HT-29 (cell line): Measurements from ENCODE around the gene CA6. TPM values are rescaled to one million over a fixed set of nuclear protein-coding genes. Genes with fewer than 3 reads are reported as not detected.
A peak's percentile ranks its signal among the peaks of the same experiment; 100 is the strongest.
"Not testable (repeated sequence)": the region's sequence is repeated elsewhere in the genome, so short reads cannot be mapped to it uniquely, and the experiment has no call there.

ENCODE experiments used
- DNase-seq: peaks from one replicate; pipeline ENCODE4 v3.0.0-alpha.2; 2015; ENCODE audit warnings: low spot score
- total RNA-seq: library from RNA; depleted of rRNA; stranded (reverse); fragments of >200 nt; shearing (Covaris generic); gene quantifications from 2 replicates; pipeline ENCODE4 v1.2.3, GENCODE V29; 2014

CA6 gene
- total RNA-seq, 1 experiment from 2014 or later, result not detected

GRCh38 chr1:8969937-8970336 lies 24.3 kb downstream of the CA6 start:
- DNase-seq, result no peak

DNA sequence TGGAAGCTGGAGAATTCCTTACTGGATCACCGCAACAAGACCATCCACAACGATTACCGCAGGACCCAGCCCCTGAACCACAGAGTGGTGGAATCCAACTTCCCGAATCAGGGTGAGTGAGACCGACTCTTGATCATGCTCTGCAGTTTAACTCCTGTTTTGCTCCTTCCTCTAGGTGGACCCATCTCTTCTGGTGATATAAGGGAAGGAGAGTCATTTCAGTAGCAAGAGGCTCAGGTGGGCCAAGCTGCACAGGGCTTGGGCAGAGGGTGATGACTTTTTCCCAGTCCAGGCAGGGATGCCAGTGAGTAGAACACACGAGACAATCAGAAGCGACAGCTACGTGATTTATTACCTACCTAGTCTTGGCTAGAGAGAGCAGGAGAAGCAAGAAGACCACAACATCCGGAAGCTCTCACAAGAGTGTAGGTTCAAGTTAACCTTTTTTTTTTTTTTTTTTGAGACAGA lies 25.2 kb downstream of the CA6 start:
- no peak for DNase-seq

GRCh38 chr1:8974551-8974950 lies 28.9 kb downstream of the CA6 start:
- no peak for DNase-seq

GRCh38 chr1:8976338-8976737 lies 30.7 kb downstream of the CA6 start:
- DNase-seq, result no peak

- no peak for DNase-seq
Measured at GRCh38 chr1:8976896-8977450, 31.3 kb downstream of the CA6 start.

GRCh38 chr1:8980656-8981055 lies 35.0 kb downstream of the CA6 start:
- no peak for DNase-seq

DNA sequence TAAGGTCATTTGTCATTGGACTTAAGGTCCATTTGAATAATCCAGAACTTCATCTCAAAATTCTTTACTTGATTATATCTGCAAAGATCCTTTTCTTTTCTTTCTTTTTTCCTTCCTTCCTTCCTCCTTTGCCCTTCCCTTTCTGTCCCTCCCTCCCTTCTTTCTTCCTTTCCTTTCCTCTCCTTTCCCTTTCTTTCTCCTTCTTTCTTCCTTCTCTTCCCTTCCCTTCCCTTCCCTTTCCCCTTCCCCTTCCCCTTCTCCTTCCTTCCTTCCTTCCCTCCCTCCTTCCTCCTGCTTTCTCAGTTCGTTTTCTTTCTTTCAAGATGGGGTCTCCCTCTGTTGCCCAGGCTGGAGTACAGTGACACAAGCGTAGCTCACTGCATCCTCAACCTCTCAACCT lies 35.5 kb downstream of the CA6 start:
- DNase-seq, result no peak

DNA sequence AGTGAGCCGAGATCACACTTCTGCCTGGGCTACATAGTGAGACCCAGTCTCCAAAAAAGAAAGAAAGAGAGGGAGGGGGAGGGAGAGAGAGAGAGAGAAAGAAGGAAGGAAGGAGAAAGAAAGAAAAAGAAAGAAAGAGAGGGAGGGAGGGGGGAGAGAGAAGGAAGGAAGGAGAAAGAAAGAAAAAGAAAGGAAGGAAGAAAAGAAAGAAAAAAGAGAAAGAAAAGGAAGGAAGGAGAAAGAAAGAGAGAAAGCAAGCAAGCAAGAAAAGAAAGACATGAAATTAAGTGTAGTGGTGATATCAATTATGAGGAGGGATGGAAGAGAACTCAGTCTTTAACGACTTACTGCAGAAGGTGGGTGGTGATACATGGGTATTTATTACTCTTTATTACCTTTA lies 38.5 kb downstream of the CA6 start:
- no peak for DNase-seq

DNA sequence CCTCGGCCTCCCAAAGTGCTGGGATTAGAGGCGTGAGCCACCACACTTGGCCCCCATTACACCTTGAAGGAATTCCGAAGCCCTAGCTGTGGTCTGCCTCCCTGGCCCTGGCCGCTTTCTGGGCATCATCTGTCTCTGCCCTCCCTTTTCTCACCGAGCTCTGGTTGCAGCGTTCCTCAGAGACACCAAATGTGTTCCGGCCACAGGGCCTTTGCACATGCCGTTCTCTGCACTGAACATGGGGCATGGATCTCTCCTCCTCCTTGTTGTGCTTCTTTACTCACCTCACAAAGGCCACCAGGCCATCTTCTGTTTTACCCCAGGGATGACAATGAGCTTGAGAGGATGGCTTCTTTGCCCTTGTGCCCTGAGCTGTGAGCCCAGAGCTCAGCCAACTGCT lies 39.3 kb downstream of the CA6 start:
- DNase-seq, result no peak

DNA sequence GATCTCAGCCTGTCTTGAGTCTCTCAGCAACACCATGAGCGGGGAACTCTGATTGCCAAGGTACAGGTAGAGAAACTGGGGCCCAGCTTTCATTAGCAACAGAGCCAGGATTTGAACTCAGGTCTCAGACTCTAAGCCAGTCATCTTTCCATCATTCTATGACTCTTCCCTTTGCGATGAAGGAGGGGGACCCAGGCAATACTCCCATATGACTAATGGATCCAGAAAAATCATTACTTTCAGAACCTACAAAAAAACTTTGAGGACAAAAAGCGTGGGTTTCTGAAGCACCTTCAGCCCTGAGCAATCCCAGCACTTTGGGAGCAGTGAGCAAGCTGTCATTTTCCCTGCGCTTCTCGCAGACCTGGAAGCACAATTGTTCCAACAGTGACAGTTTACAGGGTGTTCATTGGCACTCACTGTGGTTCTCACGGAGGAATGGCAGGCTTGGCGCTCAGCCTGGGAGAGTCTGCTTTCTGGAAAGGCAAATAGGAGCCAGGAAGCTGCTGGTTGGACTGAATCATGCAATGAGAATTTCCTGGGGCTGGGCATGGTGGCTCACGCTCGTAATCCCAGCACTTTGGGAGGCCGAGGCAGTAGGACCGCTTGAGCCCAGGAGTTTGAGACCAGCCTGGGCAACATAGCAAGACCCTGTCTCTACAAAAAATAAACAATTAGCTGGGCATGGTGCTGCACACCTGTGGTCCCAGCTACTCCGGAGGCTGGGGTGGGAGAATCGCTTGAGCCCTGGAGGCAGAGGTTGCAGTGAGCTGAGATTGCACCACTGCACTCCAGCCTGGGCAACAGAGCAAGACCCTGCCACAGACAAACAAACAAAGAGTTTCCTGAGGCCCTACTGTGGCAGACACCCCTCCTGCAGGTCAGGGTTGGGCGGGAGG lies 40.5 kb downstream of the CA6 start:
- DNase-seq, result peak; percentile 53

DNA sequence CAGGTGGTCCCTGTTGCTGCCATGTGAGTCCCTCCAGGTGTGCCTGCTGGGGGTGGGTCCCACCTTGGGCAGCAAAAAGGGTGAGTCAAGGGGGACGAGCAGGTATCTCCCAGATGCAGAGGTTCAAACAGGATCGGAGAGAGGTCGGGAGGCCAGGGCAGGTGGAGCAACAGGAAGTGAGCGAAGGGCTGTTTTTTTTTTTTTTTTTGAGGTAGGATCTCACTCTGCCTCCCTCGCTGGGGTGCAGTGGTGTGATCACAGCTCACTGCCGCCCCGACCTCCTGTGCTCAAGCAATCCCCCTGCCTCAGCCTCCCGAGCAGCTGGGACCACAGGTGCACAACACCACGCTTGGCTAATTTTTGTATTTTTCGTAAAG lies 41.1 kb downstream of the CA6 start:
- no peak for DNase-seq

GRCh38 chr1:8987881-8988617 lies 42.4 kb downstream of the CA6 start:
- DNase-seq, result peak; percentile 55

DNA sequence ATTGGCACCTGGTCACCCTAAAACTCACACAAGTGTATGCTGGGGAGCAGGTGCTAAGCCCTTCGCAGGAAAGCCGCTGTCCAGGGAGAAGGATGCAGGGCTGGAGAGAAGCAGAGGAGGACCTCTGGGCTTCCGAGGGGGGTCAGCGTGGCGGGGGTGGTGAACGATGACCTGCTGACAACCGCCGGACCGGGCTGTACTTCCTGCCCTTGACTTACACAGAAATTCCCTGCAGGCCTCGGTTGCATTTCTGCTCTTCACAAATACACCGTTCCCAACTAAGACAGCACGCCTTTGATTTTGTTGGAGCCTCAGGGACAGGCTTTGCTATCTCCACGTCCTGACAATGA lies 42.9 kb downstream of the CA6 start:
- DNase-seq, result no peak

GRCh38 chr1:8989061-8989460 lies 43.4 kb downstream of the CA6 start:
- no peak for DNase-seq

DNA sequence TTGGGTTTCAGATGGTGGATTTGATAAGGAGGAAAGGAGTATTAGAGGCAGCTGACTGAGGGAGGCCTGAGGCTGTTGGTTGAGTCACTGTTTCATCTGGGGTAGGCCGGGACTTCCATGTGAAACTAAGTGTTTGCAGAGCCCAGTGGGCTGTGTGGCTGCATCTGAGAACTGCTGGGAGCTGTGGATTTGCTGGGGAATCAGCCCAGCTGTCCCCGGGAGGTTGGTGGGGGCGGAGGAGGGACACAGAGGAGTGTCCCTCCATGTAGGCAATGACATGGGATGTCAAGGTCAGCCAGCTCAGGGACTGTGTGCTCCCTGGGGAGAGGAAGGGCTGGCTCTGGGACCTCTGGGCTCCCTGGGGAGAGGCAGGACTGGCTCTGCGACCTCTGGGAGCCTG lies 44.2 kb downstream of the CA6 start:
- no peak for DNase-seq

- no peak for DNase-seq
Measured at GRCh38 chr1:8992936-8993687, 47.4 kb downstream of the CA6 start.

DNA sequence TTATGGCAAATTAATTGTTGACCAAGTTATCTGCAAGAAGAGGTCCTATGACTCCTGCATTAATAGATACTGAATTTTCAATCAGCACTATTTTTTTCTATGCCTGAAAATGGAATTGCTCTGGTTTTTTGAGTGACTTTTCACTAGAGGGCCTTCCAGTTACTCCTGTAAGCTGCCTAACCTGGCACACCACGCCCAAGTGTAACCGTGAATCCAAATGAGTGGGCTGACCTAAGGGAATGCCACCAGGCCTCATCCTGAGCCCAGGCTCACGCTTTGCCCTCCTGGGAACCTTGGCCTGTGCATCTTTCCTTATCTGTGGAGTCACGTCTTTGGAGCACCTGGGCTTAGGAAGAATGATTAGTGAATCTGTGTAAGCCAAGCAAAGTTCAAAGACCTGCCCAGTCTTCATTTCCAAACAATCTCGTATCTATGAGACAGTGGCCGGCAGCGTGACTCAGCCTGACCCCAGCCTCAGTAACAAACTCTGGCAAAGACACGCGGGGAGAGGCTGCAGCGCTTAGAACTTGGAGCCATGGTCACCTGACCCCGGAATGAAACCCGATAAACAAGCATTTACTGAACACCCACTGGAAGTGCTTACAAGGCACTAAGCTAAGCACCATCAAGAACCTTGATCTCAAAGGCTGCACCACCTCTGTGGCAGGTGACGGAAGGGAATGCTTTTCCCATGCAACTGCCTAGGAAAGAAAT lies 48.5 kb downstream of the CA6 start:
- DNase-seq, result not testable (repeated sequence)

DNA sequence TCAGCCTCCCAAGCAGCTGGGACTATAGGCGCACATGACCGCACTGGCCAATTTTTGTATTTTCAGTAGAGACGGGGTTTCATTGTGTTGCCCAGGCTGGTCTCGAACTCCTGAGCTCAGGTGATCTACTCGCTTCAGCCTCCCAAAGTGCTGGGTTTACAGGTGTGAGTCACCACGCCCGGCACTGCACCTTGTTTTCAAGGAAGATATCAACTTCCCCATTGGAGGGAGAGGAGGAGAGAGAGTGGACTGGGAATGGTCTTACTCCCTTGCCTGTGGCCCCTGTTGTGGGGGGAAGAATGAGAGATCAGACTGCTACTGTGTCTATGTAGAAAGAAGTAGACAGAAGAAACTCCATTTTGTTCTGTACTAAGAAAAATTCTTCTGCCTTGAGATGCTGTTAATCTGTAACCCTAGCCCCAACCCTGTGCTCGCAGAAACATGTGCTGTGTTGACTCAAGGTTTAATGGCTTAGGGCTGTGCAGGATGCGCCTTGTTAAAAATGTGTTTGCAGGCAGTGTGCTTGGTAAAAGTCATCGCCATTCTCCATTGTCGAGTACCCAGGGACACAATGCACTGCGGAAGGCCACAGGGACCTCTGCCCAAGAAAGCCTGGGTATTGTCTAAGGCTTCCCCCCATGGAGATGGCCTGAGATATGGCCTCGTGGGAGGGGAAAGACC lies 56.0 kb downstream of the CA6 start:
- DNase-seq, result peak; percentile 73

DNA sequence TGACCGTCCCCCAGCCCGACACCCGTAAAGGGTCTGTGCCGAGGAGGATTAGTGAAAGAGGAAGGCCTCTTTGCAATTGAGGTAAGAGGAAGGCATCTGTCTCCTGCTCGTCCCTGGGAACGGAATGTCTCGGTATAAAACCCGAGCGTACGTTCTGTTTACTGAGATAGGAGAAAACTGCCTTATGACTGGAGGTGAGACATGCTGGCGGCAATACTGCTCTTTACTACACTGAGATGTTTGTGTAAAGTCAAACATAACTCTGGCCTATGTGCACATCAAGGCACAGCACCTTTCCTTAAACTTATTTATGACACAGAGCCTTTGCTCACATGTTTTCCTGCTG lies 56.5 kb downstream of the CA6 start:
- DNase-seq, result not testable (repeated sequence)

DNA sequence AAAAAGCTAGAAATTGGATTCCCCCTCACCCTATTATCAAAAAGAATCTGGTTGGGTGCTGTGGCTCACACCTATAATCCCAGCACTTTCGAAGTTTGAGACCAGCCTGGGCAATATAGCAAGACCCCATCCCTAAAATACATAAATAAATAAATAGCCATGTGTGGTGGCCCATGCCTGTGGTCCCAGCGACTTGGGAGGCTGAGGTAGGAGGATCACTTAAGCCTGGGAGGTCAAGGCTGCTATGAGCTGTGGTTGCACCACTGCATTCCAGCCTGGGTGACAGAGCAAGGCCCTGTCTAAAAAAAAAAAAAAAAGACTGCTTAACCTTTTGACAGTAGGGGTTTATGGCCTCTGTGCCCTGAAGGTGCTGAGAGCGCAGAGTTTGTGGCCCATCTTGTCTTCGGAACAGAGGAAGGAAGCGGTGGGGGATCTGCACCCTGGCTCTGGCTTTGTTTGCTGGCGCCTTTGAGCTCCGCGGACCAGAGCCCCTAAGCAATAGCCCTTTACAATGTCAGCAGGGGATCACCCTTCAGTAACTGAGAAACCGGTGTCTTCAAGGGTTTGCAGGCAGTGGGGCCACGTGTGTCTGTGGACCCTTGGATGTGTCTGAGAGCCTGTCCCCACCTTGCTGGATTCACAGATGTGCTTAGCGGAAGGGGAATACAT lies 58.5 kb downstream of the CA6 start:
- DNase-seq, result no peak
